ENCODE data around the gene MSMP. TPM values are rescaled to one million over a fixed set of nuclear protein-coding genes. Genes with fewer than 3 reads are reported as not detected.

MSMP gene
- total RNA-seq, 1 experiment from 2014 or later = 0.51 TPM

- DNase-seq (ENCODE audit: low read depth) = no peak
Measured at GRCh38 chr9:35723426-35723825, 30.6 kb downstream of the MSMP start.

- DNase-seq (ENCODE audit: low read depth) = no peak
Measured at GRCh38 chr9:35719546-35719945, 34.5 kb downstream of the MSMP start.

- DNase-seq (ENCODE audit: low read depth) = no peak
Measured at GRCh38 chr9:35718721-35719511, 35.2 kb downstream of the MSMP start.

- DNase-seq (ENCODE audit: low read depth) = no peak
Measured at GRCh38 chr9:35717132-35717870, 36.8 kb downstream of the MSMP start.

- no peak for DNase-seq (ENCODE audit: low read depth)
Measured at GRCh38 chr9:35716230-35716629, 37.8 kb downstream of the MSMP start.

GRCh38 chr9:35714579-35715252 lies 39.4 kb downstream of the MSMP start:
- no peak for DNase-seq (ENCODE audit: low read depth)

- DNase-seq (ENCODE audit: low read depth) = no peak
Measured at GRCh38 chr9:35714123-35714522, 40.0 kb downstream of the MSMP start.

GRCh38 chr9:35713578-35713977 lies 40.5 kb downstream of the MSMP start:
- DNase-seq (ENCODE audit: low read depth) = no peak

GRCh38 chr9:35712762-35713400 lies 41.2 kb downstream of the MSMP start:
- DNase-seq (ENCODE audit: low read depth) = no peak

GRCh38 chr9:35711501-35712428 lies 42.3 kb downstream of the MSMP start:
- DNase-seq (ENCODE audit: low read depth) = no peak

GRCh38 chr9:35710818-35711500 lies 43.1 kb downstream of the MSMP start:
- no peak for DNase-seq (ENCODE audit: low read depth)

GRCh38 chr9:35708146-35708545 lies 45.9 kb downstream of the MSMP start:
- no peak for DNase-seq (ENCODE audit: low read depth)

- DNase-seq (ENCODE audit: low read depth) = no peak
Measured at GRCh38 chr9:35706951-35707350, 47.1 kb downstream of the MSMP start.

GRCh38 chr9:35705836-35706430 lies 48.1 kb downstream of the MSMP start:
- DNase-seq (ENCODE audit: low read depth) = no peak

GRCh38 chr9:35705372-35705771 lies 48.7 kb downstream of the MSMP start:
- DNase-seq (ENCODE audit: low read depth) = no peak

- DNase-seq (ENCODE audit: low read depth) = no peak
Measured at GRCh38 chr9:35703906-35704672, 50.0 kb downstream of the MSMP start.

Data from Daoy (cell line).